ENCODE measurements around the gene ZNF335.
"Not testable (repeated sequence)": the region's sequence is repeated elsewhere in the genome, so short reads cannot be mapped to it uniquely, and the experiment has no call there.

Gene ZNF335

GRCh38 chr20:45934046-45934585 is 37.9 kb downstream of the ZNF335 start:
- no peak for DNase-seq (ENCODE audit: low read depth)

GRCh38 chr20:45933266-45934045 is 38.5 kb downstream of the ZNF335 start:
- peak; percentile 58 for DNase-seq (ENCODE audit: low read depth)

- not testable (repeated sequence) for DNase-seq (ENCODE audit: low read depth)
These were observed 40.3 kb downstream of the ZNF335 start for GRCh38 chr20:45931680-45932079.

- DNase-seq (ENCODE audit: low read depth) = no peak
These were observed 44.7 kb downstream of the ZNF335 start for GRCh38 chr20:45927071-45927878.

- no peak for DNase-seq (ENCODE audit: low read depth)
These were observed 45.3 kb downstream of the ZNF335 start for GRCh38 chr20:45926731-45927070.

- no peak for DNase-seq (ENCODE audit: low read depth)
These were observed 46.0 kb downstream of the ZNF335 start for GRCh38 chr20:45925821-45926506.

- DNase-seq (ENCODE audit: low read depth) = no peak
These were observed 47.4 kb downstream of the ZNF335 start for GRCh38 chr20:45924391-45925261.

- DNase-seq (ENCODE audit: low read depth) = no peak
These were observed 50.4 kb downstream of the ZNF335 start for GRCh38 chr20:45921337-45922189.

- DNase-seq (ENCODE audit: low read depth) = no peak
These were observed 51.3 kb downstream of the ZNF335 start for GRCh38 chr20:45920462-45921336.

- no peak for DNase-seq (ENCODE audit: low read depth)
These were observed 52.2 kb downstream of the ZNF335 start for GRCh38 chr20:45919542-45920399.

GRCh38 chr20:45918779-45919537 is 53.0 kb downstream of the ZNF335 start:
- no peak for DNase-seq (ENCODE audit: low read depth)

GRCh38 chr20:45918182-45918737 is 53.7 kb downstream of the ZNF335 start:
- DNase-seq (ENCODE audit: low read depth) = no peak

- DNase-seq (ENCODE audit: low read depth) = no peak
These were observed 54.2 kb downstream of the ZNF335 start for GRCh38 chr20:45917790-45918141.

- no peak for DNase-seq (ENCODE audit: low read depth)
These were observed 58.9 kb downstream of the ZNF335 start for GRCh38 chr20:45913116-45913515.

- no peak for DNase-seq (ENCODE audit: low read depth)
These were observed 59.7 kb downstream of the ZNF335 start for GRCh38 chr20:45912344-45912682.

- peak; percentile 54 for DNase-seq (ENCODE audit: low read depth)
These were observed 60.3 kb downstream of the ZNF335 start, which contains the start of gene PLTP for GRCh38 chr20:45911486-45912343. Gene PLTP, minus strand, starts transcription at chr20:45912155. Its CDS starts 703 bp downstream, at chr20:45911452.

Measured in CMK (cell line).